ENCODE measurements around the gene HEATR3. TPM values are rescaled to one million over a fixed set of nuclear protein-coding genes. Genes with fewer than 3 reads are reported as not detected.

Gene HEATR3
- total RNA-seq, 1 donor from 2014 or later: 16.7 TPM

GRCh38 chr16:50154420-50154950 lies 88.7 kb downstream of the HEATR3 start:
- H3K9me3 Mint-ChIP-seq: no peaks in the 10 kb centered on the region
- peak overlapping the region; percentile 53 for H3K27ac Mint-ChIP-seq
- TF ChIP-seq, protein P1, sequence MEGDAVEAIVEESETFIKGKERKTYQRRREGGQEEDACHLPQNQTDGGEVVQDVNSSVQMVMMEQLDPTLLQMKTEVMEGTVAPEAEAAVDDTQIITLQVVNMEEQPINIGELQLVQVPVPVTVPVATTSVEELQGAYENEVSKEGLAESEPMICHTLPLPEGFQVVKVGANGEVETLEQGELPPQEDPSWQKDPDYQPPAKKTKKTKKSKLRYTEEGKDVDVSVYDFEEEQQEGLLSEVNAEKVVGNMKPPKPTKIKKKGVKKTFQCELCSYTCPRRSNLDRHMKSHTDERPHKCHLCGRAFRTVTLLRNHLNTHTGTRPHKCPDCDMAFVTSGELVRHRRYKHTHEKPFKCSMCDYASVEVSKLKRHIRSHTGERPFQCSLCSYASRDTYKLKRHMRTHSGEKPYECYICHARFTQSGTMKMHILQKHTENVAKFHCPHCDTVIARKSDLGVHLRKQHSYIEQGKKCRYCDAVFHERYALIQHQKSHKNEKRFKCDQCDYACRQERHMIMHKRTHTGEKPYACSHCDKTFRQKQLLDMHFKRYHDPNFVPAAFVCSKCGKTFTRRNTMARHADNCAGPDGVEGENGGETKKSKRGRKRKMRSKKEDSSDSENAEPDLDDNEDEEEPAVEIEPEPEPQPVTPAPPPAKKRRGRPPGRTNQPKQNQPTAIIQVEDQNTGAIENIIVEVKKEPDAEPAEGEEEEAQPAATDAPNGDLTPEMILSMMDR (conservative IDR thresholded peaks at IDR 0.05): no peak
- no peak for DNase-seq (ENCODE audit: extremely low spot score, unreplicated experiment)
- peaks cover 30% of the 10 kb centered on the region for H3K4me1 Mint-ChIP-seq (ENCODE audit: unreplicated experiment)
- H3K4me3 Mint-ChIP-seq: peak overlapping the region; percentile 83
- H3K27me3 Mint-ChIP-seq: no peaks in the 10 kb centered on the region
- peaks cover 10% of the 10 kb centered on the region for H3K36me3 Mint-ChIP-seq

- DNase-seq (ENCODE audit: extremely low spot score, unreplicated experiment): no peak
- Mint-ChIP-seq H3K9me3 (no peaks in the 10 kb centered on the region), H3K27ac (peak overlapping the region; percentile 53), H3K27me3 (no peaks in the 10 kb centered on the region), H3K4me3 (peak overlapping the region; percentile 83), H3K36me3 (peaks cover 14% of the 10 kb centered on the region), H3K4me1 (ENCODE audit: unreplicated experiment) (peaks cover 35% of the 10 kb centered on the region)
- TF ChIP-seq, protein P1 (conservative IDR thresholded peaks at IDR 0.05): no peak
These were observed 90.2 kb downstream of the HEATR3 start for GRCh38 chr16:50155925-50156324.

Other genes with a start within 250 kb of the HEATR3 start
- 6.1 and 72.6 TPM in 2 replicates for gene ZNF423, start 209.9 kb upstream of the HEATR3 start, total RNA-seq (ENCODE audit: low replicate concordance)
- 21.7 and 26.1 TPM in 2 replicates for gene CNEP1R1, start 40.7 kb upstream of the HEATR3 start, total RNA-seq (ENCODE audit: low replicate concordance)
- 13.1 and 14.1 TPM in 2 replicates for gene TENT4B, start 87.3 kb downstream of the HEATR3 start, total RNA-seq (ENCODE audit: low replicate concordance)
- gene ADCY7, start 200.6 kb downstream of the HEATR3 start, total RNA-seq (ENCODE audit: low replicate concordance): 16.8 and 32.8 TPM in 2 replicates